ENCODE results near the gene GRHL1. TPM values are rescaled to one million over a fixed set of nuclear protein-coding genes. Genes with fewer than 3 reads are reported as not detected.
"Not testable (repeated sequence)": the region's sequence is repeated elsewhere in the genome, so short reads cannot be mapped to it uniquely, and the experiment has no call there.

GRHL1 gene
- total RNA-seq, 6 experiments from 2014 or later: 3.5 to 11.2 (median 6.2) TPM

DNA sequence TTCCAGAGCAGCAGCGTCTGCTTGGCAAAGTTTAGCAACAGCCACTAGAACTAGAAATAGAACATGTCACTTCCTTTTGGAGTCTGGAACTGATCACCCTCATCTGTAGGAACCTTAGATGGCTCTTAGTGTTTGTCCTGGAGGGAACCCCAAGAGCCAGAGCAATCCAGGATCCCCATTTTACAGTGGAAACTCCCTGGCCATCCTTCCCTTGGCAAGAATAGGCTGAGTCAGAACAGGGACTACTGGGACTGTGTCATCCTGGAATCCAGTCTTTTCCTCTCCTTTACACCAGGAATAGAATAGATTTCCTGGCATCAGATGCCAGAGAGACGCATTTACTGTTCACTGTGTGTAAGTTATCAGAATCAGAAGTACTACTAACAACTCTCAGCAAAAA, 33.2 kb upstream of the GRHL1 start:
- Histone ChIP-seq H3K27ac (no peak overlapping the region), H3K36me3 (peaks cover 0 to 3% (median 0%) of the 10 kb centered on the region in 4 donors), H3K4me1 (no peaks in the 10 kb centered on the region), H3K4me3 (no peak overlapping the region), H3K9me3 (no peaks in the 10 kb centered on the region), H3K27me3 (no peaks in the 10 kb centered on the region)
- 58% methylated on average over 2 of the region's 2 CpGs for WGBS (ENCODE audit: insufficient coverage, low coverage, low lambda C conversion rate, missing lambda C conversion rate)
- intact Hi-C loops (cut with DNase I): no loop called here
- ATAC-seq (no peak), DNase-seq (no peak)
- TF ChIP-seq POLR2A (IDR thresholded peaks at IDR 0.05): no peak
- TF ChIP-seq, protein P1, sequence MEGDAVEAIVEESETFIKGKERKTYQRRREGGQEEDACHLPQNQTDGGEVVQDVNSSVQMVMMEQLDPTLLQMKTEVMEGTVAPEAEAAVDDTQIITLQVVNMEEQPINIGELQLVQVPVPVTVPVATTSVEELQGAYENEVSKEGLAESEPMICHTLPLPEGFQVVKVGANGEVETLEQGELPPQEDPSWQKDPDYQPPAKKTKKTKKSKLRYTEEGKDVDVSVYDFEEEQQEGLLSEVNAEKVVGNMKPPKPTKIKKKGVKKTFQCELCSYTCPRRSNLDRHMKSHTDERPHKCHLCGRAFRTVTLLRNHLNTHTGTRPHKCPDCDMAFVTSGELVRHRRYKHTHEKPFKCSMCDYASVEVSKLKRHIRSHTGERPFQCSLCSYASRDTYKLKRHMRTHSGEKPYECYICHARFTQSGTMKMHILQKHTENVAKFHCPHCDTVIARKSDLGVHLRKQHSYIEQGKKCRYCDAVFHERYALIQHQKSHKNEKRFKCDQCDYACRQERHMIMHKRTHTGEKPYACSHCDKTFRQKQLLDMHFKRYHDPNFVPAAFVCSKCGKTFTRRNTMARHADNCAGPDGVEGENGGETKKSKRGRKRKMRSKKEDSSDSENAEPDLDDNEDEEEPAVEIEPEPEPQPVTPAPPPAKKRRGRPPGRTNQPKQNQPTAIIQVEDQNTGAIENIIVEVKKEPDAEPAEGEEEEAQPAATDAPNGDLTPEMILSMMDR (IDR thresholded peaks at IDR 0.05): no peak

DNA sequence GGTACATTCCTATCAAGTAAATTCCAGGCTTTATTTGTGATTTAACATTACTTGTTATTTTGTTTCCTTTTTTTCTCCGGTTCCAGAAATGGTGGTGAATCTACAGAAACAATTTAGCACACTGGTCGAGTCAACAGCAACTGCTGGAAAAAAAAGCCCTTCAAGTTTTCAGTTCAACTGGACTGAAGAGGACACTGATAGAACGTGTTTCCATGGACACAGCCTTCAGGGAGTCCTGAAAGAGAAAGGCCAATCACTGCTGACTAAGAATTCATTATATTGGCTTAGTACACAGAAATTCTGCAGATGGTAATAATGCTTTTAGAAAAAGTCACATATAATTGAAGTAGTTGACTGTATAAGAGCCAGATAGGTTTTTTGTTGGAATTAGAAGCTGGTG, 32.0 kb upstream of the GRHL1 start:
- Histone ChIP-seq H3K27me3 (no peaks in the 10 kb centered on the region), H3K36me3 (peaks cover 0 to 3% (median 0%) of the 10 kb centered on the region in 4 donors), H3K4me1 (no peaks in the 10 kb centered on the region), H3K4me3 (no peak overlapping the region), H3K27ac (no peak overlapping the region), H3K9me3 (no peaks in the 10 kb centered on the region)
- intact Hi-C loops (cut with DNase I): no loop called here
- 84% methylated on average over 3 of the region's 3 CpGs for WGBS (ENCODE audit: insufficient coverage, low coverage, low lambda C conversion rate, missing lambda C conversion rate)
- ATAC-seq: no peak
- no peak for DNase-seq
- TF ChIP-seq, protein P1 (IDR thresholded peaks at IDR 0.05): no peak
- TF ChIP-seq POLR2A (IDR thresholded peaks at IDR 0.05): no peak

DNA sequence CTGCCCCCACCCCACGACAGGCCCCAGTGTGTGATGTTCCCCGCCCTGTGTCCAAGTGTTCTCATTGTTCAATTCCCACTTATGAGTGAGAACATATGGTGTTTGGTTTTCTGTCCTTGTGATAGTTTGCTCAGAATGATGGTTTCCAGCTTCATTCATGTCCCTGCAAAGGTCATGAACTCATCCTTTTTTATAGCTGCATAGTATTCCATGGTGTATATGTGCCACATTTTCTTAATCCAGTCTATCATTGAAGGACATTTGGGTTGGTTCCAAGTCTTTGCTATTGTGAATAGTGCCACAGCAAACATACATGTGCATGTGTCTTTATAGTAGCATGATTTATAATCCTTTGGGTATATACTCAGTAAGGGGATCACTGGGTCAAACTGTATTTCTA, 24.5 kb upstream of the GRHL1 start:
- ATAC-seq; H3K4me3 ChIP-seq; H3K4me1 ChIP-seq; H3K27me3 ChIP-seq; H3K36me3 ChIP-seq; intact Hi-C loops (cut with DNase I); H3K27ac ChIP-seq; H3K9me3 ChIP-seq; DNase-seq: not testable (repeated sequence)
- no CpG with 5 or more reads among the region's 2 CpGs for WGBS (ENCODE audit: insufficient coverage, low coverage, low lambda C conversion rate, missing lambda C conversion rate)

DNA sequence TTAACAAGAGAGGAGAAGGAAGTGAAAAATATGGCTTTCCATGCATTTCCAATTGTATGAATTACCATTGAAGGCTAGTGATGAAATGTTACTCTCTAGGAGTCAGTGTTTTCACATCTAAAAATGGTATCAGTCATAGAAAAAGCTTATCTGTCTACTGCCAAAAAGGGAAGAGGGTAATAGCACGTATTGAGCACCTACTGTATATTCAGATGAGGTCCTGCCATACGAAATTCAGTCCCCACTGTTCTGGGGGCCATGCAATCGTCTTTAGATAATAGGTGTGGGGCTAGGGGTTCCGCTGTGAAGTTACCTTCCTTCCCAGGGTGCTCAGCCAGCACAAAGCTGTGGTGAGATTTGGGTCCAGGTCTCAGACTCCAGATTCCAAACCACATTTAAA, 14.2 kb upstream of the GRHL1 start:
- H3K27ac ChIP-seq: no peak overlapping the region
- WGBS (ENCODE audit: insufficient coverage, low coverage, low lambda C conversion rate, missing lambda C conversion rate): 80% methylated on average over 2 of the region's 4 CpGs
- TF ChIP-seq POLR2A (IDR thresholded peaks at IDR 0.05): no peak
- TF ChIP-seq, protein P1 (IDR thresholded peaks at IDR 0.05): no peak
- DNase-seq (no peak), ATAC-seq (no peak)
- intact Hi-C loops (cut with DNase I): no loop called here
- H3K4me3 ChIP-seq: no peak overlapping the region
- no peaks in the 10 kb centered on the region for H3K4me1 ChIP-seq
- H3K27me3 ChIP-seq: no peaks in the 10 kb centered on the region
- H3K36me3 ChIP-seq: peaks cover 0 to 13% (median 3%) of the 10 kb centered on the region in 4 donors
- no peaks in the 10 kb centered on the region for H3K9me3 ChIP-seq

DNA sequence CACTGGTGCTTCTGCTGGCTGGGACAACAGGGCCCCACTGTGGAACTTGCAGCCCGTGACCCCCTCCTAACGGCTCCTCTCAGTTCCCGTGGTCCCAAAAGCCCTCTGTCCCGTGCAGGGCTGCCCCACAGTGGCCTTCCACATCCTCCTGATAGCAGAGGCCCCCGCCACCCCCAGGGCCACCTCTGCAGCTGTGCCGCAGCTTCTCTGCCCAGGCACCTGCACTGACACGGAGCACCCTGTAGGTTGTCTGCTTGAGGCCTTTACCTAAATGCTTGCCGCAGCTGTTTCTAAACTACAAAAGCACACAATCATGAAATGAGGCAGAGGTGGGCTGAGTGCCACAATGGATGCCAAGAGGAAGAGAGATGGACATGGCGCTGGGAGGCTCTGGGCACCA, 13.5 kb upstream of the GRHL1 start:
- ATAC-seq (no peak), DNase-seq (no peak)
- 92% methylated on average over 4 of the region's 9 CpGs for WGBS (ENCODE audit: insufficient coverage, low coverage, low lambda C conversion rate, missing lambda C conversion rate)
- Histone ChIP-seq H3K36me3 (peaks cover 0 to 13% (median 1%) of the 10 kb centered on the region in 4 donors), H3K27ac (no peak overlapping the region), H3K27me3 (no peaks in the 10 kb centered on the region), H3K9me3 (no peaks in the 10 kb centered on the region), H3K4me1 (no peaks in the 10 kb centered on the region), H3K4me3 (no peak overlapping the region)
- intact Hi-C loops (cut with DNase I): no loop called here
- no peak for TF ChIP-seq POLR2A (IDR thresholded peaks at IDR 0.05)
- TF ChIP-seq, protein P1 (IDR thresholded peaks at IDR 0.05): no peak
